GM18511 (cell line): ENCODE measurements around the gene CLINT1.
A peak's percentile ranks its signal among the peaks of the same experiment; 100 is the strongest.
"Not testable (repeated sequence)": the region's sequence is repeated elsewhere in the genome, so short reads cannot be mapped to it uniquely, and the experiment has no call there.

Experiments used
- ATAC-seq: cut with Tn5 transposase; IDR thresholded peaks from one replicate; pipeline ENCODE4 v1.9.1; 2021; ENCODE audit warnings: mild to moderate bottlenecking, moderate library complexity; ENCODE audit not compliant: unreplicated experiment

CLINT1 gene

GRCh38 chr5:157858527-157859226 is at the start of gene CLINT1:
Gene CLINT1, minus strand, starts transcription at chr5:157859145. Its CDS starts 175 bp downstream, at chr5:157858970.
- peak; percentile 51 for ATAC-seq

- ATAC-seq: no peak
Measured at GRCh38 chr5:157908459-157908858, 49.5 kb upstream of the CLINT1 start.

GRCh38 chr5:157907479-157907878 is 48.5 kb upstream of the CLINT1 start:
- ATAC-seq: no peak

GRCh38 chr5:157903117-157903450 is 44.1 kb upstream of the CLINT1 start:
- ATAC-seq: no peak

- no peak for ATAC-seq
Measured at GRCh38 chr5:157902449-157903116, 43.6 kb upstream of the CLINT1 start.

- ATAC-seq: peak; percentile 66
Measured at GRCh38 chr5:157900644-157901043, 41.7 kb upstream of the CLINT1 start.

GRCh38 chr5:157893611-157894010 is 34.7 kb upstream of the CLINT1 start:
- no peak for ATAC-seq

GRCh38 chr5:157892974-157893373 is 34.0 kb upstream of the CLINT1 start:
- ATAC-seq: no peak

GRCh38 chr5:157890836-157891597 is 32.1 kb upstream of the CLINT1 start:
- ATAC-seq: no peak

GRCh38 chr5:157888814-157889532 is 30.0 kb upstream of the CLINT1 start:
- ATAC-seq: no peak

- no peak for ATAC-seq
Measured at GRCh38 chr5:157886796-157887380, 27.9 kb upstream of the CLINT1 start.

- not testable (repeated sequence) for ATAC-seq
Measured at GRCh38 chr5:157885051-157885450, 26.1 kb upstream of the CLINT1 start.

GRCh38 chr5:157881498-157881897 is 22.6 kb upstream of the CLINT1 start:
- not testable (repeated sequence) for ATAC-seq

GRCh38 chr5:157877821-157878220 is 18.9 kb upstream of the CLINT1 start:
- no peak for ATAC-seq

GRCh38 chr5:157874861-157875260 is 15.9 kb upstream of the CLINT1 start:
- no peak for ATAC-seq

- ATAC-seq: no peak
Measured at GRCh38 chr5:157870837-157871834, 12.2 kb upstream of the CLINT1 start.

GRCh38 chr5:157867751-157868387 is 8.9 kb upstream of the CLINT1 start:
- no peak for ATAC-seq

GRCh38 chr5:157866536-157866935 is 7.6 kb upstream of the CLINT1 start:
- ATAC-seq: no peak

- ATAC-seq: no peak
Measured at GRCh38 chr5:157865781-157866180, 6.8 kb upstream of the CLINT1 start.
